OCI-M1 (cell line): Measurements from ENCODE around the gene TMEM181.

Experiments used
- DNase-seq: peaks from one replicate; lab custom pipeline; 2025; lab: John Stamatoyannopoulos, UW

Gene TMEM181

DNA sequence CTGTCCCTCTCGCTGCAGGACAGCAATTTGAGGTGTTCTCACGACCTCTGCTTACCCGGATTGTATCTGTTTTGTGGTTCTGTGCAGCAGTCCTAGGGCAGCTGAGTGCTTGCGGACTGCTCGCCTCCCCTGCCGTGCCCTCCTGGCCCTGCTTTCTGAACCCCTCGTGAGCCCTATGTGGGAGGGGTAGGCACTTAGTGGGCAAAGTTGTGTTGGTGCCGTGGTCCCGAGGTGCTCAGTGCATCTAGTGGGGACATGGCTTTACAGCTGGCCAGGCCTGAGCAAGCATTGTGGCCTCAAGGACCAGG is 5.2 kb downstream of the TMEM181 start:
- no peak for DNase-seq

DNA sequence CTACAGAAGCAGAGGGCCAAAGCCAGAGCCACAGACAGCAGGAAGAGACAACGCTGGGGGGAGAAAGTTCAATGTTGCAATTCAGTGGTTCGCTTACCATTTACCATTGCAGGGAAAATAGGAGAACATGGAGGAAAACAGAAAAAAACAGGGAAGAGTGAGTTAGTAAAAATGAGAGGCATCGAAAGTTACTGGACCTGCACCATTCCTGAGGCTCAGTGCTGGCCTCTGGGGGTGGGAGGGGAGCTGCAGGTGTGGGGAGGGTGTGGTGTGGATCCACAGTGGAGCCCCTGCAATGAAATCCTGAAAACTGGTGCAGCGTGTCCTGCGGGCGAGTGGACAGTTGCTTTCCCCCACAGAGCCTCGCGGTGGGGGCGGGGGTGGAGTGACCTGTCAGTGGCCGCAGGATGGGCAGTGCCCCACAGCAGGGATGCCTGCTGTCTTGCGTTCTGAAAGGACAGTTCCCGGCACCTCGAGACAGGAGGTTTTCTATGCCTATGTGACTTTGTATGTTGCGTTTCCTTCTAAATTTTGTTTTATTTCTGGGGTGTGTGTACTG is 5.7 kb downstream of the TMEM181 start:
- no peak for DNase-seq

DNA sequence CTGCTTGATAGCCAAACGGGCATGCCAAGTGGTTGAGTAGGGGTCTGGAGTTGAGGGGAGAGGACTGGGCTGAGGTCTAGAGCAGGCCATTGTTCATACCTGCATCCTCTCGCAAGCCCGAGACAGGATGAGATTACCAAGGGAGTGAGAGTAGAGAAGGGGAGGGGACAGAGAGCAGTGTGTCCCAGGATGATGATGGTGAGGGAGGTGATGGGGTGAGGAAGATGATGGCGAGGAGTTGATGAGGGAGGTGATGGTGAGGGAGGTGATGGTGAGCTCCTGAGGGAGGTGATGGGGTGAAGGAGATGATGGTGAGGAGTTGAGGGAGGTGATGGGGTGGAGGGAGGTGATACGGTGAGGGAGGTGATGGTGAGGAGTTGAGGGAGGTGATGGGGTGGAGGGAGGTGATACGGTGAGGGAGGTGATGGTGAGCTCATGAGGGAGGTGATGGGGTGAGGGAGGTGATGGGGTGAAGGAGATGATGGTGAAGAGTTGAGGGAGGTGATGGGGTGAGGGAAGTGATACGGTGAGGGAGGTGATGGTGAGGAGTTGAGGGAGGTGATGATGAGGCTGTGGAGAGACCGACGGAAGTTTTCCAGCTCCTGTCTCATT is 6.4 kb downstream of the TMEM181 start:
- no peak for DNase-seq

DNA sequence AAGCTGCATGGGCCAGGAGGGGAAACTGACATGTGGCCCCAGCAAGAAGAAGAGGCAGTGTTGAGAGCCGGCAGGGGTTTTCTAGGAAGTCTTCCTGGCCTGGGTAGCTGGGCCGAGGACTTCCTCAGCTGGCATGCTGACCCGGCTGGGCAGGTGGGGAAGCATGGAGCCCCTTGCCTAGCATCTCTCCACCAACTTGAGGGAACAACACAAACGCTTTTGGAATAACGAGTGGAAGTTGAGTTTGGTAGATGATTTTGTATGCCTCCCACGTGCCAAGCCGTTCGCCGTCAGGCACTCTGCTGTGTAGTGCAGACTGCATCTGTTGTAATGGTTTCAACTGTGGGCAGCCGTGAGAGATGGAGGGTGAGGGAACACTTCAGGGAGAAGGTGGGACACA is 7.3 kb downstream of the TMEM181 start:
- DNase-seq = no peak

DNA sequence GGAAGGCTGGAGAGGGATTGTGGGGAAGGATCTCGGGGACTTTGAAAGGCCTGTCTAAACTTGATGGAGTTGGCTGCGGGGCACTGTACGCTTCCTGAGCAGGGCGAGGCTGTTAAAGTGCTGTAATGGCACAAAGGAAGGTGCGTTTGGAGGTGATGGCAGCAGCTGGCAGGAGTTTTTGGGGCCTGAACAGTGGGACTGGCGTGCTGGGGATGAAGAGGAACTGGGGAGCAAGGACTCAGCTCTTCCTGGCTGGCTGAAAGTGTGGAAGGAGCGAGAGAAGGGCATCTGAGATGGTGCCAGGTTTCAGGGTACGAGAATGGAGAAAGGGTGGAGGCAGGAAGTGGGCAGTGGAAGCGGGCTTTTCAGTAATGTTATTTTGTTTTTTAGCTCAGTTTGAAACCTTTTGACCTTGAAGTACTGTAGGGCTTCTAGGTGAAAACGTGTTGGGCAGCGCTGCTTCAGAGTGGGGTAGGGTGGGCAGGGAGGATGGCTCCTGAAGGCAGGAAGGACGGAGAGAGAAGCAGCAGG is 8.0 kb downstream of the TMEM181 start:
- no peak for DNase-seq

DNA sequence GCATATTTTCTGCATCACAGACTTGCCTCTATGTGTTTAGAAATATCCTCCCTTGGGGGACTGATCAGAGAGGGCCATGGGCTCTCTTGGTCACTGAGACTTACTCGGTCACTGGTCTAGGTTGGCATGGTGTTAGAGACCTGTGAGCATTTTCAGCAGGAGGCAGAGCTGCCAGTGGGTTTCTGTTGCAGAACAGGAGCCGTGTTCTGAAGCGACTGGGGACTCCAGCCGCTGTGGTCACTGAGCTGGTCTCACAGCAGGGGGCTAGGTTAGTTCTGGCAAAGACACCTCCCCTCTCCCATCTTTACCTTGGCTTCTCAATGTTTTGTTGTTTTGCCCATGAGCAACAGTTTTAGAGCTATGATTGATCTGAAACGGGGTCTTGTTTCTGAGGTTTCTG is 8.7 kb downstream of the TMEM181 start:
- DNase-seq = no peak

DNA sequence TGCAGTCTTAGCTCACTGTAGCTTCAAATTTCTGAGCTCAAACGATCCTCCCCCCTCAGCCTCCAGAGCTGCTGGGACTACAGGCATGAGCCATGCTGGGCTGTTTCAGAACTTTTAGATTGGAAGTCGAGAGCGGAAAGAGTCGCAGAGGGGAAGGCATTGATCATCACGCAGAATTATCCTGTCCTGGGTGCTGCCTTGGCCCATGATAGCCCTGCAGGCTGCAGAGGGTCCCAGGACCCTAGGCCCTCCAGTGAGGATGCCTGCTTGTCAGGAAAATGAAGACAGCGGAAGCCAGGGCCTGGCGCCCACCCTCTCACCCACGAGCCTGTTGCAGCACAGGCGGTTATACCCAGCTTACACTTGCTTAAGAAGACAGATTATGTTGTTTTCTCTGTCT is 9.1 kb downstream of the TMEM181 start:
- DNase-seq = no peak

DNA sequence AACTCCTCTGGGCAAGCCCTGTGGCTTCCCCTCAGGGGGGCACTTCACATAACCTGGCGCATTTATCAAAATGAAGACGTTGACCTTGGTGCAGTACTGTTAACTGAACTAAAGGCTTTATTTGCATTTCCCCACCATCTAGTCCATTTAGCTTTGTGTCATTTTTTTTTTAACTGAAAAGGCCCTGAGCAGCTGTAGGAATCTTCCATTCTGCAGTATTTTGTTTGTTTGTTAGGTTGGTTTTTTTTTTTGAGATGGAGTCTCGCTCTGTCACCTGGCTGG is 10.7 kb downstream of the TMEM181 start:
- DNase-seq = no peak

DNA sequence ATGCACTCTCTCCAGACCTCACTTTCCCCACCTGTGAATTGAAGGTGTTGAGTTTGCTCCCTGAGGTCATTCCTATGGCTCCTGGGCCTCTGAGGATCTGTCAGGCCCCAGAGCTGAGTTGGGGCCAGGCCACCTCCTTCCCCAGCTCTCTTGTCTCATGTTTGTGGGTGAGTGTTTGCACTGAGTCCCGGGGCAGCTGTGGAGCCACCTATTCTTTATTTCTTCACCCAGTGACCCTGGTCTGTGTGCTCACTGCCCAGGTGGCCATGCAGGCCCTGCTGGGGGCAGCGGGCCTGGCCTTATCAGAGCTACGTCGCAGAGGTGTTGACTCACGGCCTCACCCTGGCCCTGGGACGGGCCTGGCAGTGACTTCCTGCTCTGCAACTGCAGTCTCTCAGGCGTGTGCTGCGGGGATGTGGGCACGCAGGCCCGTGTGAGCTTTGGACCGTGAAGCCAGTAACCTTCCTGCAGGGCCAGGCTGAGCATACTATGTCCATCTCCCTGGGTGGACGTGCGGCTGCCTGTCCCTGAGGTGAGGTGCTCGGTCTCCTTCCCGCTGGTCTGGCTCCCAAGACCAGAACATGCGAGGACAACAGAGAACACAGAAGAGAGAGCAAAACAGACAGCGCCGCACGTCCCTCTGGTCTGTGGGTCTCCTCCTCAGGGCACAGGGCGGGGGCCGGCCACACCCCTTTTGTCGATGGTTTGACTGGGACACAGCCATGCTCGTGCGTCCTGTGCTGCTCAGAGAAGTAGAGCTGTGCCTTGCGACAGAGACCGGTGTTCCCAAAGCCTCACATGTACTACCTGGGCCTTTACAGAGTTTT is 12.1 kb downstream of the TMEM181 start:
- DNase-seq = no peak

DNA sequence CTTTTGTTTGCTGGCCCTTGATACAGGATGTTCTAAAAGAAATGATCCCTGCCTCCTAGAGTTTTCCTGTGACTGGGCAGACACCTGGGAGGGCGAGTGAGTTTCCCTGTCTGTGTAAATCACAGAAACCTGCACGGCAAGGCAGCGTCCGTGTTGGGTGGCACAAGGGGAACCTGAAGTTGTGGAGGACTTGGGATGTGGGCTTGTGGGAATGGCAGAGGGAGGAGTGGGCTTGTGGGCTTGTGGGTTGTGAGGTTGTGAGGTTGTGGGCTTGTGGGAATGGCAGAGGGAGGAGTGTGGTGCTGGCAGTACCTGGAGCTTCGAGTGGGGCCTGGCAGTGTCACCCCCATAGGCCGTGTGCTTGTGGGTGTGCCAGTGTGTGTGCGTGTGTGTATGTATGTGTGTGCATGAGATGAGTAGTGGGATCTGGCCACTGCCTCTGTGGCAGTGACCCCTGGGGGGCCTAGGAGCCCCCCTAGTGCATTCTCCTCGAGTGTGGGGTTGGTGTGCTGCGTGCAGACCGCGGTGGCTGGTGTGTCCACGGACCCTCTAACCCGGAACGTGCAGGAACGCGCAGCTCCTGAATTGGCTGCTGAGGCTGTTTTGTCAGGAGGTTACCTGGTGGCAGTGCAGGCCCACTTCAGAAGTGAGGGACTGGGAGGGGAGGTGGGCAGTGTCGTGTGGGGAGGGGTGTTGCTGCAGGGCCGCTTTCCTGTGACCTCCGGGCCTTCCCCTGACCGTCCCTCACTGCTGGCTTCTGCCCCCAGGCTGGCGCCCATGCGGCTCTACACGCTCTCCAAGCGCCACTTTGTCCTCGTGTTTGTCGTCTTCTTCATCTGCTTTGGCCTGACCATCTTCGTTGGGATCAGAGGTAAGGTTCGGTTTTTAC is 13.0 kb downstream of the TMEM181 start:
- no peak for DNase-seq

DNA sequence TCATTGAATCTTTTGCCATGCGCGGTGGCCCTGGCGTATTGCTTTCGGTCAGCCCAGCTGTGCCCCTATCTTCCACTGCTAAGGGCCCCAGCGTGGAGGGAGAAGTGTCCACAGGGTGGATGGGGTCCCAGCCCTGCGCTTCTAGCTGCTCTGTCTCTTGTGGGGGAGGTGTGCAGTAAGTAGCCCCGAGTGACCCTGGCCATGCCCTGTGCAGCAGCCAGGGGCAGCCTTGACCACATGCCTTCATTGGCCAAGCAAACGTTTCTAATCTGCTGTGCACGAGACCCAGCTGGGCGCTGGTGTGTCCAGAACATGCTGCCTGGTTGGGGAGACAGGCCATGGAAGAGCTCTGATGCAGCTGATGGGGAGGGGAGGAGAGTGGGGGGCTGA is 13.6 kb downstream of the TMEM181 start:
- DNase-seq = no peak

DNA sequence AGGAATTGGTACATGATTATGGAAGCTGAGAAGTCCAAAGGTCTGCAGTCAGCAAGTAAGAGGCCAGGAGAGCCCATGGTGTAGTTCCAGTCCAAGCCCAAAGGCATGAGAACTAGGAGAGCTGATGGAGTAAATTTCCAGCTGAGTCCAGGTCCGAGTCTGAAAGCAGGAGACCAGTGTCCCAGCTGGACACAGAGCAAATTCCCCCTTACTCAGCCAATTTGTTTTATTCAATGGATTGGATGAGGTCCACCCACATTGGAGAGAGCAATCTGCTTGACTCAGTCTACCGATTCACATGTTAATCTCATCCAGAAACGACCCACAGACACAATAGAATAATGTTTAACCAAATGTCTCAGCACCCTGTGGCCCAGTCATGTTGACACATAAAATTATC is 14.9 kb downstream of the TMEM181 start:
- DNase-seq = no peak

DNA sequence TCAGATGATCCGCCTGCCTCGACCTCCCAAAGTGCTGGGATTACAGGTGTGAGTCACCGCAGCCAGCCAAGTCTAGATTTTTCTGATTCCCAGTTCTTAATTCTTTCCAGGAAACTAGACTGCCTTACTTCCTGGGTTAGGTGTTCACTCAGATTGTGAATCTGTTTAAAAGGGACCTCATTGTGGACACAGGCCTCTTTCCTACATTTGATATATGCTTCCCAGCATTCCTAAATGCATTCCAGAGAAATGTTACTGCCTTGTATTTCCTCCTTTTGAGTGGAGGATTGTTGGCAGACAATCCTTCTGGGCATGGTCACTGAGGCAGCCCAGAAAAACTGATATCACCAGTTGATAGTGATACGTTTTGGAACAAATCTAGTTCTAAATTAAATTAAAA is 15.7 kb downstream of the TMEM181 start:
- no peak for DNase-seq

DNA sequence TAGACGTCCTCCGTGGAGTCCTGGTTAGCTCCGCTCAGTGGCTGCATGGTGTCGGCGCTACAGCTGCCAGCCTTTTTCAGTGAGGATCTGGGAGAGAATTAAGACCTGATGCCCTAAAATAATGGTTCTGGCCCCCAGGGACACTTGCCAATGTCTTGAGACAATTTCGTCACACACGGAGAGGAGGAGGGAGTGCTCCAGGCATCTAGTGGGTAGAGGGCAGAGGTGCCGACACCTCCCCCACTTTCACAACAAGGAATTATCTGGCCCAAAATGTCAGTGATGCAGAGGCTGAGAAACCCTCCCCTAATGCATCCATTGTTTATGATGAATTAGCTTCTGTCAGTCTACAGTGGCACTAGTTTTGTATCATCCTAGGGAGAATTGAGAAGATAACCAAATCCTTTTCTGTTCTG is 24.4 kb downstream of the TMEM181 start:
- no peak for DNase-seq

DNA sequence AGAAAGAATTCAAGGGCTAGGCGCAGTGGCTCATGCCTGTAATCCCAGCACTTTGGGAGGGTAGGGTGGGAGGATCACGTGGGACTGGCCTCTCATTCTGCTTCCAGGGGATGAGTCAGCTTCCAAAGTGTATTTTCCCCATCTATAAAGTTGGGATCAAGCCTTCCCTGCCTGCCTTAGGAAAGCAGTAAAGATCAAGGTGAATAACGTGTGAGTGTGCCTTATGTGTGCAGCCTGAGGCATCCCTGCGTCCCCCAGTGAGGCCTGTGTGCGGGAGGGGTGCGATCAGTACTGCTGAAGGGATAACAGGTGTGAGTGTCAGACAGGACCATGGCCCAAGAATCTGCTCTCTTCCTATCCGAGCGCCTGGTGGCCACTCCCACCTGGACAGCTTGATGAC is 26.8 kb downstream of the TMEM181 start:
- DNase-seq = no peak

DNA sequence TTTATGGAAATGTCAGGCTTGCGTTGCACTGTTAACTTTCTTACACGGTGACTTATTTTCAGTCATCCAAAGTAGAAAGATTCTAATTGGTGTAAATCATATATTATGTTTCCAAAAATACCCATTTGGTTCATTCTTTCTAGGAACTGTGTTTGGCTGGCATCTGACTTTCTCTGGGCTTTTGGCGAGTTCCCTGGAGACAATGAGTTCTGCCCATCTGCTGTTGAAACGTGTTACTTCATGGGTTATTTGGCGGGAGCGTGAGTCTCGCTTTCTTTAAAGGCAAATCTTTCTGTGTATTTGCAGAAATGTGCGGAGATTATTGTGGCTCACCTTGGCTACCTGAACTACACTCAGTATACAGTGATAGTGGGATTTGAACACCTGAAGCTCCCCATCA is 29.5 kb downstream of the TMEM181 start:
- no peak for DNase-seq

DNA sequence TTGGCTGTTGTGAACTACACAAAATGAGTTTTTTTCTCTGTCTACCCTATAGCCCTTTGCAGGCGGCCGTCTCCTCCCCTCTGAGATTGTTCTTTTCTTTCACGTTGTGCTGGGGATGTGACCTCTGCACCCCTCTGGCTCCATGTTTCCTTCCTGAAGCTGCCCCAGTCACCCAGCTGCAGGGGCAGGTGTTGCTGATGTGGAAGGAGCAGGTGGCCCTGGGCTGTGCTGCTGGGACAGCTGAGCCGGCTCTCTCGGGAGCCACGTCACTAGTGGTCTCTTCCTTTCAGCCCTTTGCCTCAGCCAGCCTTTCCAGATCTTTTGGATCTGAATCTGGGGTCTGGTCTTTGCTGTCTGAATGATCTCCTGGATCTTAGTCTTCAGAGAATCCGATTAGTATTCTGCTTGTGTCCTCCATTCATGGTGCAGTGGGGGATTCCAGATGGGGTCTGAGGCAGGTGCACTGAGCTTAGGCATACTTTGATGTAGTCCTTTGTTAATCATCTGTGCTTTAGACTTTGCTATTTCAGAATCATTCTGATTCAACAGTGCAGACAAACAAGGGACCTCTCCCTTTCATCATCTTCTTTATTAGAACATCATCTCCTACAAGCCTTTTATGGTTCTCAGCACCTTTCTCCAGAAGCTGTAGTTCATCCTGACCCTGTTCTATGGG is 31.4 kb downstream of the TMEM181 start:
- DNase-seq = no peak

DNA sequence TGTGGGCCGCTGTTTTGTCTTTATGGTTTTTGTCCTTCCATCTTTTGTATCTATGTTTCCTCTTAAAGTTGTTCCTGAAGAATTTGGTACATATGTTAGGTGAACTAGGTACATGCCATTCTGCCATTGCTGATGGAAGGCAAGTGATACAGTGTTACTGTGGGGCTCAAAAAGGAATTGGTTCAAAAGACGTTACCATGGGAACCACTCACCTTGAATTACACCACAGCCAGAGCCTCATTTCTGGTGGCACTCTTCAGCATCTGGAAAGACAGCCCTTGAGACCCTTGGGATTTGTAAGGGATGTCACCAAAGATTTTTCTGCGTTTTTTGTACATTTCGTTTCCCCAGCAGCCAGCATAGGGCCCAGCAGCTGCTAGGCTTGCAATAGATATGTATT is 31.9 kb downstream of the TMEM181 start:
- DNase-seq = no peak

DNA sequence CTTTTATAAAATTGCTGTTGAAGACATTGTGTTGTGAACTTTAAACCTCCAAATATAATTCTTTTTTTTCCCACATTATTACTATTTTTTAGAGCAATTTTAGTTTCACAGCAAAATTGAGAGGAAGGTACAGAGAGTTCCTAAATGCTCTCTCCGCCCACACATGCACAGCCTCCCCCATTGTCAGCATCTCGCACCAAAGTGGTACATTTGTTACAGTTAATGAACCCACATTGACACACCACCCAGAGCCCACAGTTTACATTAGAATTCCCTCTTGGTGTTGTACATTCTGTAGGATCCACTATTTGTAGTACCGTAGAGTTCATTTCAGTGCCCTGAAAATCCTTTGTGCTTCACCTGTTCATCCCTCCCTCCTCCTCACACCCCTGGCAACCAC is 33.8 kb downstream of the TMEM181 start:
- no peak for DNase-seq

DNA sequence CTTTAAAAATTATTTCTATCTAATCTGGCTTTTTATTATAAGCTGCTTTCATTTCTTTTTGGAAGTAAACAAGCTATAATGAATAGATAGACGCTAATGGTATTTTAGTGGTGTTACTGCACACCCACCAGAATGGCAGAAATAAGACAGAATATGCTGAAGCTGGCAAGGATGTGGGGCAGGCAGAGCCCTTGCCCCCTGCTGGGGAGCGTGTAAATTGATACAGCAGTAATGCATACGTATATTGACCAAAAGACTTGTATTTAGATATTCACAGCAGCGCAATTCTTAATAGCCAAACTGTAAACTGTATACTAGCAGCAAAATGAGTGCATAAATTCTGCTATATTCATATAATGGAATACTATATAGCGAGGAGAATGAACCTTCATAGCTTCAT is 35.3 kb downstream of the TMEM181 start:
- DNase-seq = no peak

DNA sequence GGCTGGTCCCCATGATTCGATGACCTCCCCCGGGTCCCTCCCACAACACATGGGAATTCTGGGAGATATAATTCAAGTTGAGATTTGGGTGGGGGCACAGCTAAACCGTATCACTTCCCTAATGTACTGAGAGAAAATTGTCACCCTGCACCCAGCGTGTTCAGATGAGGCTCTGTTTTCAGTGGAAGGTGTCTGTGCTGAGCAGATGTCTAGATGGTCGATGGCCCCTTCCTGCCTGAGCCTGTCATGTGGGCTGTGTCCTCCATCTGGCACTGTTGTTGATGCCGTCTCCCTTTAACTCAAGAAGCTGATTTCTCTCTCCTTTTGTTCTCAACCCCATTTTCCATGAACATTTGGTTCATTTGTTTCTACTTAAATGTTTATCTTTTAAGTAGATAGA is 37.0 kb downstream of the TMEM181 start:
- DNase-seq = no peak

DNA sequence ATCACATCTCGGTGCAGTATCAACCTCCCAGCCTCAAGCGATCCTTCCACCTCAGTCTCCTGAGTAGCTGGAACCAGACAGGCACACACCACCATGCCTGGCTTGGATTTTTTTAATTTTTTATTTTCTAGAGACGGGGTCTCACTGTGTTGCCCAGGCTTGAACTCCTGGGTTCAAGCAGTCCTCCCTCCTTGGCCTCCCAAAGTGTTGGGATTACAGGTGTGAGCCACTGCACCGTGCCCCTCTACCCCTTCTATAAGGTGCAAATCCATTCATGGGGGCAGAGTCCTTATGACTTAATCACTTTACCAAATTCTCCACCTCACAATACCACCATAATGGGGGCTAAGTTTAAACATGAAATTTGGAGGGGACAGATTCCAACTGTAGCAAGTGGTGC is 37.7 kb downstream of the TMEM181 start:
- no peak for DNase-seq
